ENCODE results near the gene KSR2.

- TF ChIP-seq CTCF (conservative IDR thresholded peaks at IDR 0.05) (no peak), EZH2 (IDR thresholded peaks at IDR 0.05; ENCODE audit: low read depth) (no peak)
Measured at GRCh38 chr12:117409286-117409685, 559.5 kb downstream of the KSR2 start.
